DMS153 treated with DMSO at 0.1 percent for 48 hours (cell line): ENCODE measurements around the gene CATSPERB.
"Not testable (repeated sequence)": the region's sequence is repeated elsewhere in the genome, so short reads cannot be mapped to it uniquely, and the experiment has no call there.

Experiments used
- DNase-seq: peaks from one replicate; lab custom pipeline; 2025; ENCODE audit not compliant: unreplicated experiment; lab: John Stamatoyannopoulos, UW

CATSPERB gene

GRCh38 chr14:91731986-91732385 is at the start of gene CATSPERB:
CATSPERB (minus strand) TSS chr14:91732086; CDS start chr14:91729479, 2,607 bp downstream.
- no peak for DNase-seq

GRCh38 chr14:91780452-91780851 is 48.6 kb upstream of the CATSPERB start:
- no peak for DNase-seq

GRCh38 chr14:91778217-91778616 is 46.3 kb upstream of the CATSPERB start:
- no peak for DNase-seq

GRCh38 chr14:91774140-91775096 is 42.5 kb upstream of the CATSPERB start:
- no peak for DNase-seq

- no peak for DNase-seq
These were observed 38.3 kb upstream of the CATSPERB start for GRCh38 chr14:91770185-91770584.

GRCh38 chr14:91755570-91756295 is 23.8 kb upstream of the CATSPERB start:
- no peak for DNase-seq

- no peak for DNase-seq
These were observed 22.9 kb upstream of the CATSPERB start for GRCh38 chr14:91754819-91755218.

GRCh38 chr14:91754185-91754584 is 22.3 kb upstream of the CATSPERB start:
- no peak for DNase-seq

- no peak for DNase-seq
These were observed 21.7 kb upstream of the CATSPERB start for GRCh38 chr14:91753501-91754128.

GRCh38 chr14:91752961-91753360 is 21.1 kb upstream of the CATSPERB start:
- no peak for DNase-seq

GRCh38 chr14:91751719-91752118 is 19.8 kb upstream of the CATSPERB start:
- DNase-seq = no peak

- DNase-seq = no peak
These were observed 18.8 kb upstream of the CATSPERB start for GRCh38 chr14:91750634-91751198.

GRCh38 chr14:91749868-91750267 is 18.0 kb upstream of the CATSPERB start:
- DNase-seq = no peak

- no peak for DNase-seq
These were observed 16.2 kb upstream of the CATSPERB start for GRCh38 chr14:91748049-91748448.

- DNase-seq = no peak
These were observed 13.5 kb upstream of the CATSPERB start for GRCh38 chr14:91745344-91745743.

- no peak for DNase-seq
These were observed 12.2 kb upstream of the CATSPERB start for GRCh38 chr14:91744068-91744480.

- DNase-seq = no peak
These were observed 11.4 kb upstream of the CATSPERB start for GRCh38 chr14:91743305-91743653.

GRCh38 chr14:91742621-91743304 is 10.9 kb upstream of the CATSPERB start:
- DNase-seq = no peak

GRCh38 chr14:91739867-91740266 is 8.0 kb upstream of the CATSPERB start:
- DNase-seq = not testable (repeated sequence)

GRCh38 chr14:91737619-91738018 is 5.7 kb upstream of the CATSPERB start:
- DNase-seq = no peak
